GM20000 (cell line): ENCODE data around the gene MYO7B.

Source experiments
- DNase-seq: peaks from one replicate; pipeline ENCODE4 v3.0.0; 2012; ENCODE audit warnings: low spot score
- TF ChIP-seq, protein P1 (sequence below): IDR thresholded peaks from 2 replicates; pipeline ENCODE4 v1.5.1; 2012; ENCODE audit warnings: mild to moderate bottlenecking, control low read depth; ENCODE audit errors: extremely low read depth, missing control alignments

The MYO7B gene

DNA sequence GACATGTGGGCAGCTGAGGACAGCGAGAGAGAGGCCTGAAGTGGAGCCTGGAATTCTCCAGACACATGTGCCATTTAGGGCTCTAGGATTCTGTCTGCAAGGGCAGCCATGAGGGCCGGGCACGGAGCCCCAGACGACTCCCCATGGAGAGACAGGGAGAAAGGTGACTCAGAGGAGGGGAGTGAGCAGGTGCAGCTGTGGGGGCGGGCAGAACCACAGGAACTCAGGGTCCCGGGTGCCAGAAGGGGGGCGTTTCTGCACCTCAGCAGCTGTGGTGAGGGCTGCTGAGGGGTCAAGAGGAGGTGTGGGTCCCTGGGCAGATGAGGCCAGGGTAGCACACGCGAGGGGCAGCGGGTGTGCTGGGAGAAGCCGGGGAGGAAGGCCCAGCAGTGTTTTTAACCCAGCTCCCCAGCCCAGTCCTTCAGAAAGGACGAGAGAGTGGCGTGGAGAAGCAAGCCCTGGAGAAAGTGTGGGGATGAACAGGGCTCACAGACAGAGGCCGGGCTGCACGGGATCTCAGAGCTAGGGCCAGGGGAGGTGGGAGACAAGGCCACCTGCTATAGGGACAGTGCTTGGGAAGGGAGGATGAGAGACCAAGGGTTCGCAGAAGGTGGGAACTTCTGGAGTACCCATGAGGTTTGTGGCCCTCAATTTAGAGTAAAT is 118.1 kb downstream of the MYO7B start:
- DNase-seq, result no peak
- TF ChIP-seq, protein P1, sequence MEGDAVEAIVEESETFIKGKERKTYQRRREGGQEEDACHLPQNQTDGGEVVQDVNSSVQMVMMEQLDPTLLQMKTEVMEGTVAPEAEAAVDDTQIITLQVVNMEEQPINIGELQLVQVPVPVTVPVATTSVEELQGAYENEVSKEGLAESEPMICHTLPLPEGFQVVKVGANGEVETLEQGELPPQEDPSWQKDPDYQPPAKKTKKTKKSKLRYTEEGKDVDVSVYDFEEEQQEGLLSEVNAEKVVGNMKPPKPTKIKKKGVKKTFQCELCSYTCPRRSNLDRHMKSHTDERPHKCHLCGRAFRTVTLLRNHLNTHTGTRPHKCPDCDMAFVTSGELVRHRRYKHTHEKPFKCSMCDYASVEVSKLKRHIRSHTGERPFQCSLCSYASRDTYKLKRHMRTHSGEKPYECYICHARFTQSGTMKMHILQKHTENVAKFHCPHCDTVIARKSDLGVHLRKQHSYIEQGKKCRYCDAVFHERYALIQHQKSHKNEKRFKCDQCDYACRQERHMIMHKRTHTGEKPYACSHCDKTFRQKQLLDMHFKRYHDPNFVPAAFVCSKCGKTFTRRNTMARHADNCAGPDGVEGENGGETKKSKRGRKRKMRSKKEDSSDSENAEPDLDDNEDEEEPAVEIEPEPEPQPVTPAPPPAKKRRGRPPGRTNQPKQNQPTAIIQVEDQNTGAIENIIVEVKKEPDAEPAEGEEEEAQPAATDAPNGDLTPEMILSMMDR, result no peak

DNA sequence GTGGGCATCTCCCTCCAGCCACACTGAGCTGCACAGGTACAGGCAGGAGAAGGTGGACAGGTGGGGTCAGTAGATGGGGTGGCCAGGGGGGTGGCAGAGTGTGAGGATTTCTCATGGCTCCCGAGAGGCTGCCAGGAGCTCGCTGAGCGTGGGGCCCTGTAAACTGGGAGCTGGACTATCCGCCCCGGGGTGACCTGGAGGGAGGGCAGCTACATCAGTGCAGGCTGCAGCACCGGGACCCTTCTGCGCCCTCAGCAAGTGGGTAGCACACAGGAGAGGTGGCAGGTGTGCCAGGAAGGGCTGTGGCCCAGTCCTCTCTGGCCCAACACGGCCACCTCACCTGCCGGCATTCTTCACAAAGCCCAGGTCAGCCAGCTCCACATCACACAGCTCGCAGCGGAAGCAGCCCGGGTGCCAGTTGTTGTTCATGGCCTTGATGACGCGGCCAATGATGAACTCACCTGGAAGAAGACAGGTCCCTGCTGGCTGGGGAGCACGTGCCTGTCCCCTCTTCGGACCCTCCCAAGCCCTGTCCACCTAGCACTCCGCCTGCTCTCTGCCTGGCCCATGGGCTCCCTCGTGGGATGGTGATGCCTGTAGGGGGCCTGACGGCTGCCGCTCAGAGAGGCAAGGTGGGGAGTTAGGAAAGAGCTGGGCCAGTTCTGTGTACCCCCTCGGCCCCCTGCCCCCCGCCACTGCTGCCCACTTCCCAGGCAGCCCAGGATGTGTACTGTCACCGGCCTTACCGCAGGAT is 118.8 kb downstream of the MYO7B start:
- no peak for DNase-seq
- TF ChIP-seq, protein P1, result no peak

DNA sequence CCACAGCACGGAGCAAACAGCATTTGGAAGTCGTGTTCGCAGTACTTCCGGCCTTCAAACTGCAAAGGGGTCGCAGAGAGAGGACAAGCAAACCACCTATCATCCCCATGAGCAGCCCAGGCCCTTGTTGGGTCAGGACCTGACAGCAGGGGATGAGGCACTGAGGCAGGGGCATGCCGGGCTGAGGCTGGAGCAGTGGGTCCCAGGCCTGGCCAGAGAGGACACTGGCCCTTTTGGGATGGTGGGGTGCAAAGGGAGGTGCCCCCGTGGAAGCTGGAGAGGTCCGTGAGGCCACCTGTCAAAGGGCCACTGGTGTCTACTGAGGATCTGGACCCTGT is 119.3 kb downstream of the MYO7B start:
- TF ChIP-seq, protein P1, result no peak
- DNase-seq, result no peak

DNA sequence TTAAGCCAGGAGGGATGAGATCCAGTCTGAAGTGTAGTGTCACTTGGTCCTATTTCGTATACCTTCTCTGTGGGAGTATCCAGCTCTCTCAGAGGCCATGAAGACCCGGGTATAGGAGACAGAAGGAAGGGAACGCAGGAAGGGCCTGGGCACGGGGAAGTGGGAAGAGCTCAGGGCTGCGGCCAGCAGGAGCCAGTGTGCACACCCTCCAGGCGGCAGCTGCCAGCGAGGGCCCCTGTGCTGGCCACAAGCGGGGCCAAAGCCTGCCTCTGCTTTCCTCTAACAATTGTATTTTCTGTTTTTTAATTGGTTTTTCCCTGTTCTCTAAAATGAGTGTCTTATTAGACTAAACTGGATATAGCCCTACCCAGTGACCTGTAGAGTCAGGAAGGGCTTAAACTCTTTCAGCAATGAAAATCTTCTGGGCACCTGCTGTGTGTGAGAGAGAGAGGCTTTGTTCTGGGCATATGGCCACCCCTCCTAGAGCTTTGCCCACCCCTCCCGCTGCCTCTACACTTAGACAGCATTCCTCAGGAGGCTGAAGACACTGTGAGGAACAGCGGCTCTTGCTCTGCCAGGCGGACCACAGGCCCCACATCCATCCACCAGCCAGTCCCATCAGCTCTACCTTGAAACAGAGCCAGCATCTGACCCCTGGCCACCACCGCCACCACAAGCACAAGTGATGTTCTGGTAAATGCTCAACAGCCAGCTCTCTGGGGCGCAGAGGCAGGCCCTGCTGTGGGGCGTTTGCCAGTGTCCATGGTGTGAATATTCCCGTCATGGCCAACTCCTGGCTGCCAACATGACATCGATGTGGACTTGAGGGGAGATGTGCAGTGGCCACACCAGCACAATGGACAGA is 120.0 kb downstream of the MYO7B start:
- no peak for DNase-seq
- TF ChIP-seq, protein P1, result no peak

DNA sequence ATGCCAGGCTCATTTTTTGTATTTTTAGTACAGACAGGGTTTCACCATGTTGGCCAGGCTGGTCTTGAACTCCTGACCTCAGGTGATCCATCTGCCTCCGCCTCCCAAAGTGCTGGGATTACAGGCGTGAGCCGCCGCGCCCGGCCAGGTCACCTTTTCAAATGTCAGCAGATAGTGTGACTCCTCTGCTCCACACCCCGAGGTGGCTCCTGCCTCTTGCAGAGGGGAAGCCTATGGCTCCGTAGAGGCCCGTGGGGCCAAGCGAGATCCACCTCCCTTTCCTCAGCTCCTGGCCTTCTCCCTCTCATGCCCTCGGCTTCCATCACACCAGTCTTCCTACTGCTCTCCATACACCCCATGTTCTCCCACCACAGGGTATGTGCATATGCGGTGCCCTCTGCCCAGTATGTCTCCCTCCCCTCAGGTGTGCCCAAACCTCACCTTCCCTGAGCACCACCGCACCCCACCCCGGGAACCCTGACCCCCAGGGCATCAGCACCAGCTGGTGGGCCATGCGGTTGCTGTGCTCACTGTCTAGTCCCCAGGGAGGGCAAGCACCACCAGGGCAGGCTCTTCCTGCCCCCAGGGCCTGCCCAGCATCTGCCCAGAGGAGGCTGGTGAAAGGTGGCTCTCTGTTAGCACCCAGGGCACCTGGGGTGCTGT is 121.2 kb downstream of the MYO7B start:
- TF ChIP-seq, protein P1, result no peak
- DNase-seq, result no peak

DNA sequence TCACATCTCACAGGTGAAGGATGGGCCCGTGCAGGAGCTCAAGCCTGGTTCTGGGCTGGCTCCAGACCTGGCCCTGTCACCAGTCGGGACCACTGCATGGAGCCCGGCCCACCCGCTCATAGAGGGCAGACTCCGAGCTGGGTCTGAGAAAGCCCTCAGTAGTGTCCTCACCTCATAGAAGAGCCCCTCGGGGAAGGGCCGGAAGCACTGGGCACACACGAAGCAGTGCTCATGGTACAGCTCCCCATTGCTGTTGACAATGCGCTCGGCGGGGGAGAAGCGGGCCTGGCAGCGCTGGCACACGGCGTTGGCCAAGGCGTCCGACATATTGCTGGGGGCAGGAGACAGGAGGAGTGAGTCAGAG is 121.7 kb downstream of the MYO7B start:
- DNase-seq, result no peak
- TF ChIP-seq, protein P1, result no peak
